ENCODE measurements around the gene ARSA. TPM values are rescaled to one million over a fixed set of nuclear protein-coding genes. Genes with fewer than 3 reads are reported as not detected.

ARSA gene
- total RNA-seq, 1 experiment from 2014 or later, result 43.8 TPM

GRCh38 chr22:50605613-50606074 is 22.3 kb downstream of the ARSA start:
- DNase-seq (ENCODE audit: low read depth, low spot score) (no peak), ATAC-seq (no peak)
- in situ Hi-C loops (cut with HindIII; ENCODE audit: low pct_unique_long_range_greater_than_20kb, low sequenced_read_pairs) (no loop called here), intact Hi-C loops (cut with micrococcal nuclease; ENCODE audit: unreplicated experiment) (no loop called here)
- Histone ChIP-seq H3K9me3 (ENCODE audit: control insufficient read depth, insufficient read depth, low read depth, low read length) (no peaks in the 10 kb centered on the region), H3K4me3 (ENCODE audit: low read depth in 2 of 2, low read length in 2 of 2) (no peak overlapping the region), H3K27ac (ENCODE audit: low read length) (no peak overlapping the region), H3K4me1 (ENCODE audit: control insufficient read depth, insufficient read depth, low read length) (peaks cover 3% of the 10 kb centered on the region; the same call in 1 of the 2 replicates), H3K27me3 (ENCODE audit: control insufficient read depth, insufficient read depth, low read length) (no peaks in the 10 kb centered on the region), H3K36me3 (ENCODE audit: control insufficient read depth, insufficient read depth, low read length) (no peaks in the 10 kb centered on the region)
- POLR2A ChIA-PET, result interaction anchor here (0.5 kb wide), 1 partner anchor 14 kb away, joined by 3 read pairs; no protein-coding TSS in a partner anchor
- TF ChIP-seq CTCF (IDR thresholded peaks at IDR 0.05) (no peak), TCF7L2 (IDR thresholded peaks at IDR 0.05; ENCODE audit: low read depth, low read length) (no peak), POLR2AphosphoS5 (IDR thresholded peaks at IDR 0.05; ENCODE audit: low read depth, low read length) (no peak), SIN3A (IDR thresholded peaks at IDR 0.05; ENCODE audit: borderline replicate concordance, insufficient read depth, low read depth, low read length) (no peak), REST (IDR thresholded peaks at IDR 0.05; ENCODE audit: insufficient read depth in 1 of 2, low read depth in 2 of 2, low read length in 1 of 2) (no peak)
- BruUV-seq (replicated peaks), result no TSS peak
- CTCF ChIA-PET, result no interaction called here

GRCh38 chr22:50605002-50605612 is 22.8 kb downstream of the ARSA start:
- TF ChIP-seq SIN3A (IDR thresholded peaks at IDR 0.05; ENCODE audit: borderline replicate concordance, insufficient read depth, low read depth, low read length) (no peak), REST (IDR thresholded peaks at IDR 0.05; ENCODE audit: insufficient read depth in 1 of 2, low read depth in 2 of 2, low read length in 1 of 2) (no peak), POLR2AphosphoS5 (IDR thresholded peaks at IDR 0.05; ENCODE audit: low read depth, low read length) (no peak), TCF7L2 (IDR thresholded peaks at IDR 0.05; ENCODE audit: low read depth, low read length) (no peak), CTCF (IDR thresholded peaks at IDR 0.05) (no peak)
- intact Hi-C loops (cut with micrococcal nuclease; ENCODE audit: unreplicated experiment) (no loop called here), in situ Hi-C loops (cut with HindIII; ENCODE audit: low pct_unique_long_range_greater_than_20kb, low sequenced_read_pairs) (no loop called here)
- no peak overlapping the region for H3K27ac ChIP-seq (ENCODE audit: low read length)
- ChIA-PET POLR2A (no interaction called here), CTCF (interaction anchor here (0.9 kb wide), 1 partner anchor 97 kb away, joined by 4 read pairs; the partner anchor contains the start of gene LMF2)
- ATAC-seq, result no peak
- DNase-seq (ENCODE audit: low read depth, low spot score), result no peak
- H3K4me1 ChIP-seq (ENCODE audit: control insufficient read depth, insufficient read depth, low read length), result peaks cover 3% of the 10 kb centered on the region; the same call in 1 of the 2 replicates
- BruUV-seq (replicated peaks), result no TSS peak
- H3K9me3 ChIP-seq (ENCODE audit: control insufficient read depth, insufficient read depth, low read depth, low read length), result no peaks in the 10 kb centered on the region
- no peaks in the 10 kb centered on the region for H3K36me3 ChIP-seq (ENCODE audit: control insufficient read depth, insufficient read depth, low read length)
- H3K27me3 ChIP-seq (ENCODE audit: control insufficient read depth, insufficient read depth, low read length), result no peaks in the 10 kb centered on the region
- no peak overlapping the region for H3K4me3 ChIP-seq (ENCODE audit: low read depth in 2 of 2, low read length in 2 of 2)
